CD4-positive, alpha-beta T cell treated with Interleukin-4 for 1 hour (primary cell): Measurements from ENCODE around the gene TOP1.
"Not testable (repeated sequence)": the region's sequence is repeated elsewhere in the genome, so short reads cannot be mapped to it uniquely, and the experiment has no call there.

Source experiments
- DNase-seq, 2 donors: peaks; one replicate each; pipeline ENCODE4 v3.0.0-alpha.2; 2020 to 2022

TOP1 gene

GRCh38 chr20:41028359-41029149 is at the start of gene TOP1:
TSS of gene TOP1 (plus strand) at chr20:41028822. CDS start at chr20:41029068, 246 bp downstream.
- DNase-seq = peak; percentile 100

- no peak for DNase-seq
Measured at GRCh38 chr20:40979247-40979646, 49.4 kb upstream of the TOP1 start.

GRCh38 chr20:40980106-40980827 is 48.4 kb upstream of the TOP1 start:
- no peak for DNase-seq

GRCh38 chr20:40980828-40981310 is 47.8 kb upstream of the TOP1 start:
- DNase-seq = no peak

- no peak for DNase-seq
Measured at GRCh38 chr20:40982415-40983145, 46.0 kb upstream of the TOP1 start.

GRCh38 chr20:40983898-40984297 is 44.7 kb upstream of the TOP1 start:
- DNase-seq = no peak

- DNase-seq = no peak
Measured at GRCh38 chr20:40984496-40984895, 44.1 kb upstream of the TOP1 start.

GRCh38 chr20:40986774-40987173 is 41.8 kb upstream of the TOP1 start:
- DNase-seq = peak in 1 of 2 donors; percentile 24

GRCh38 chr20:40990542-40991120 is 38.0 kb upstream of the TOP1 start:
- peak; percentile 73 to 75 for DNase-seq

- DNase-seq = peak; percentile 49 to 83
Measured at GRCh38 chr20:40991181-40991889, 37.3 kb upstream of the TOP1 start.

GRCh38 chr20:40992349-40993113 is 36.1 kb upstream of the TOP1 start:
- no peak for DNase-seq

GRCh38 chr20:40993794-40994540 is 34.7 kb upstream of the TOP1 start:
- no peak for DNase-seq

- no peak for DNase-seq
Measured at GRCh38 chr20:40996326-40996725, 32.3 kb upstream of the TOP1 start.

- no peak for DNase-seq
Measured at GRCh38 chr20:40997116-40997515, 31.5 kb upstream of the TOP1 start.

GRCh38 chr20:40999841-41000240 is 28.8 kb upstream of the TOP1 start:
- DNase-seq = no peak

- no peak for DNase-seq
Measured at GRCh38 chr20:41000628-41001027, 28.0 kb upstream of the TOP1 start.

GRCh38 chr20:41001497-41001896 is 27.1 kb upstream of the TOP1 start:
- no peak for DNase-seq

- DNase-seq = no peak
Measured at GRCh38 chr20:41002842-41003142, 25.8 kb upstream of the TOP1 start.

GRCh38 chr20:41003143-41003935 is 25.3 kb upstream of the TOP1 start:
- peak; percentile 69 to 81 for DNase-seq

- DNase-seq = not testable (repeated sequence)
Measured at GRCh38 chr20:41003936-41004294, 24.7 kb upstream of the TOP1 start.
